Measurements from ENCODE around the gene FOCAD.

FOCAD gene

GRCh38 chr9:20906326-20906725 lies 222.3 kb downstream of the FOCAD start:
- no peak overlapping the region for H3K23ac ChIP-seq (ENCODE audit: low read length)
- H3K4me3 ChIP-seq (ENCODE audit: low read length), result no peak overlapping the region
- no peak for DNase-seq
- H2BK15ac ChIP-seq (replicated peaks; ENCODE audit: low read depth), result no peak overlapping the region
- no peak overlapping the region for H4K8ac ChIP-seq (ENCODE audit: low read depth, low read length)
- H4K5ac ChIP-seq (ENCODE audit: low read length), result no peak overlapping the region
- H2BK5ac ChIP-seq (ENCODE audit: low read length), result no peak overlapping the region
- H2AK5ac ChIP-seq (ENCODE audit: low read length), result no peak overlapping the region
- H3K36me3 ChIP-seq (ENCODE audit: control insufficient read depth, insufficient read depth, low read length), result no peaks in the 10 kb centered on the region
- no peaks in the 10 kb centered on the region for H3K79me1 ChIP-seq (ENCODE audit: low read length)
- H3K79me2 ChIP-seq (ENCODE audit: control insufficient read depth, insufficient read depth, low read length), result no peaks in the 10 kb centered on the region
- no peak overlapping the region for H3K56ac ChIP-seq (ENCODE audit: low read length)
- H3K4me2 ChIP-seq (ENCODE audit: low read length), result no peak overlapping the region
- H3K4ac ChIP-seq (ENCODE audit: low read depth, low read length), result no peak overlapping the region
- no peak overlapping the region for H2BK120ac ChIP-seq (ENCODE audit: low read depth, low read length)
- H3K9ac ChIP-seq (ENCODE audit: low read length), result no peak overlapping the region
- H3K18ac ChIP-seq (ENCODE audit: low read length), result no peak overlapping the region
- peaks cover 2% of the 10 kb centered on the region for H3K4me1 ChIP-seq (ENCODE audit: control insufficient read depth, low read depth, low read length)
- H3K27me3 ChIP-seq (ENCODE audit: insufficient read depth, low read length, poor library complexity), result no peaks in the 10 kb centered on the region
- H3K27ac ChIP-seq (ENCODE audit: low read depth, low read length), result no peak overlapping the region
- WGBS (ENCODE audit: extremely low coverage, insufficient coverage, low lambda C conversion rate), result no CpG with 5 or more reads among the region's 1 CpG

- Histone ChIP-seq H3K79me1 (ENCODE audit: low read length) (no peaks in the 10 kb centered on the region), H4K8ac (ENCODE audit: low read depth, low read length) (no peak overlapping the region), H2BK5ac (ENCODE audit: low read length) (no peak overlapping the region), H3K4me3 (ENCODE audit: low read length) (no peak overlapping the region), H2AK5ac (ENCODE audit: low read length) (no peak overlapping the region), H3K79me2 (ENCODE audit: control insufficient read depth, insufficient read depth, low read length) (no peaks in the 10 kb centered on the region), H3K23ac (ENCODE audit: low read length) (no peak overlapping the region), H3K4ac (ENCODE audit: low read depth, low read length) (no peak overlapping the region), H3K27ac (ENCODE audit: low read depth, low read length) (no peak overlapping the region), H3K56ac (ENCODE audit: low read length) (no peak overlapping the region), H3K4me2 (ENCODE audit: low read length) (no peak overlapping the region), H3K36me3 (ENCODE audit: control insufficient read depth, insufficient read depth, low read length) (no peaks in the 10 kb centered on the region), H2BK15ac (replicated peaks; ENCODE audit: low read depth) (no peak overlapping the region), H4K5ac (ENCODE audit: low read length) (no peak overlapping the region), H3K27me3 (ENCODE audit: insufficient read depth, low read length, poor library complexity) (no peaks in the 10 kb centered on the region), H3K9ac (ENCODE audit: low read length) (no peak overlapping the region), H2BK120ac (ENCODE audit: low read depth, low read length) (no peak overlapping the region), H3K18ac (ENCODE audit: low read length) (no peak overlapping the region), H3K4me1 (ENCODE audit: control insufficient read depth, low read depth, low read length) (peaks cover 2% of the 10 kb centered on the region)
- no peak for DNase-seq
- no CpG with 5 or more reads among the region's 2 CpGs for WGBS (ENCODE audit: extremely low coverage, insufficient coverage, low lambda C conversion rate)
Measured at GRCh38 chr9:20908461-20908860, 224.4 kb downstream of the FOCAD start.

DNA sequence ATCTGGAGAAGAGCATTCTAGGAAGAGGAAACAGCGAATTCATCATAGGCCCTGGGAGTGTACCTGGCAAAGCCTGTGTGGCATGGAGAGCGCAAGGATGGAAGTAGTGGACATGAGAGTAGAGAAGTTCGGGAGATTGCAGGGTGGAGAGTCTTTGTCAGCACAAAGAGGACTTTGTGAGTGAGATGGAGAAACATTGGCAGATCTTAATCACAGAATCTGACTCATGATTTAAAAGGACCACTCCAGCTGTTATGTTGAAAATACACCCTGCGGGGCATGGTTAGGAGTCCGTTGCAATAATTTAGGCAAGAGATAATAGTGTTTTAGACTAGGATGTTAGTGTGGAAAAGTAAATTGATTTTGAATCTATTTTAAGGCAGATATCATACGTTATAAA lies 230.5 kb downstream of the FOCAD start:
- H3K18ac ChIP-seq (ENCODE audit: low read length), result no peak overlapping the region
- no peak overlapping the region for H2BK120ac ChIP-seq (ENCODE audit: low read depth, low read length)
- no peak overlapping the region for H2BK5ac ChIP-seq (ENCODE audit: low read length)
- no peak overlapping the region for H2BK15ac ChIP-seq (replicated peaks; ENCODE audit: low read depth)
- H3K23ac ChIP-seq (ENCODE audit: low read length), result no peak overlapping the region
- no peak for DNase-seq
- H4K8ac ChIP-seq (ENCODE audit: low read depth, low read length), result no peak overlapping the region
- H3K27ac ChIP-seq (ENCODE audit: low read depth, low read length), result no peak overlapping the region
- no peak overlapping the region for H4K5ac ChIP-seq (ENCODE audit: low read length)
- H3K79me2 ChIP-seq (ENCODE audit: control insufficient read depth, insufficient read depth, low read length), result no peaks in the 10 kb centered on the region
- WGBS (ENCODE audit: extremely low coverage, insufficient coverage, low lambda C conversion rate), result 100% methylated on average over 1 of the region's 6 CpGs
- no peaks in the 10 kb centered on the region for H3K36me3 ChIP-seq (ENCODE audit: control insufficient read depth, insufficient read depth, low read length)
- no peak overlapping the region for H3K4me3 ChIP-seq (ENCODE audit: low read length)
- no peaks in the 10 kb centered on the region for H3K4me1 ChIP-seq (ENCODE audit: control insufficient read depth, low read depth, low read length)
- H2AK5ac ChIP-seq (ENCODE audit: low read length), result no peak overlapping the region
- H3K27me3 ChIP-seq (ENCODE audit: insufficient read depth, low read length, poor library complexity), result no peaks in the 10 kb centered on the region
- no peak overlapping the region for H3K4ac ChIP-seq (ENCODE audit: low read depth, low read length)
- no peak overlapping the region for H3K9ac ChIP-seq (ENCODE audit: low read length)
- no peak overlapping the region for H3K4me2 ChIP-seq (ENCODE audit: low read length)
- H3K56ac ChIP-seq (ENCODE audit: low read length), result no peak overlapping the region
- H3K79me1 ChIP-seq (ENCODE audit: low read length), result no peaks in the 10 kb centered on the region

GRCh38 chr9:20921362-20921761 lies 237.3 kb downstream of the FOCAD start:
- Histone ChIP-seq H2BK5ac (ENCODE audit: low read length) (no peak overlapping the region), H3K4me1 (ENCODE audit: control insufficient read depth, low read depth, low read length) (no peaks in the 10 kb centered on the region), H2BK120ac (ENCODE audit: low read depth, low read length) (no peak overlapping the region), H3K27ac (ENCODE audit: low read depth, low read length) (no peak overlapping the region), H3K36me3 (ENCODE audit: control insufficient read depth, insufficient read depth, low read length) (no peaks in the 10 kb centered on the region), H3K23ac (ENCODE audit: low read length) (no peak overlapping the region), H3K4me2 (ENCODE audit: low read length) (no peak overlapping the region), H3K79me1 (ENCODE audit: low read length) (no peaks in the 10 kb centered on the region), H3K4ac (ENCODE audit: low read depth, low read length) (no peak overlapping the region), H2AK5ac (ENCODE audit: low read length) (no peak overlapping the region), H3K56ac (ENCODE audit: low read length) (no peak overlapping the region), H4K5ac (ENCODE audit: low read length) (no peak overlapping the region), H3K27me3 (ENCODE audit: insufficient read depth, low read length, poor library complexity) (no peaks in the 10 kb centered on the region), H3K79me2 (ENCODE audit: control insufficient read depth, insufficient read depth, low read length) (no peaks in the 10 kb centered on the region), H3K9ac (ENCODE audit: low read length) (no peak overlapping the region), H4K8ac (ENCODE audit: low read depth, low read length) (no peak overlapping the region), H3K4me3 (ENCODE audit: low read length) (no peak overlapping the region), H3K18ac (ENCODE audit: low read length) (no peak overlapping the region), H2BK15ac (replicated peaks; ENCODE audit: low read depth) (no peak overlapping the region)
- WGBS (ENCODE audit: extremely low coverage, insufficient coverage, low lambda C conversion rate), result no CpG with 5 or more reads among the region's 1 CpG
- no peak for DNase-seq

GRCh38 chr9:20925256-20926045 lies 241.4 kb downstream of the FOCAD start:
- WGBS (ENCODE audit: extremely low coverage, insufficient coverage, low lambda C conversion rate), result no CpG with 5 or more reads among the region's 1 CpG
- Histone ChIP-seq H3K4me2 (ENCODE audit: low read length) (no peak overlapping the region), H3K27me3 (ENCODE audit: insufficient read depth, low read length, poor library complexity) (no peaks in the 10 kb centered on the region), H3K4ac (ENCODE audit: low read depth, low read length) (no peak overlapping the region), H3K56ac (ENCODE audit: low read length) (no peak overlapping the region), H3K9ac (ENCODE audit: low read length) (no peak overlapping the region), H3K18ac (ENCODE audit: low read length) (no peak overlapping the region), H2BK5ac (ENCODE audit: low read length) (no peak overlapping the region), H3K23ac (ENCODE audit: low read length) (no peak overlapping the region), H2AK5ac (ENCODE audit: low read length) (no peak overlapping the region), H4K8ac (ENCODE audit: low read depth, low read length) (no peak overlapping the region), H3K4me1 (ENCODE audit: control insufficient read depth, low read depth, low read length) (no peaks in the 10 kb centered on the region), H4K5ac (ENCODE audit: low read length) (no peak overlapping the region), H3K36me3 (ENCODE audit: control insufficient read depth, insufficient read depth, low read length) (no peaks in the 10 kb centered on the region), H2BK120ac (ENCODE audit: low read depth, low read length) (no peak overlapping the region), H3K4me3 (ENCODE audit: low read length) (no peak overlapping the region), H2BK15ac (replicated peaks; ENCODE audit: low read depth) (no peak overlapping the region), H3K27ac (ENCODE audit: low read depth, low read length) (no peak overlapping the region), H3K79me2 (ENCODE audit: control insufficient read depth, insufficient read depth, low read length) (no peaks in the 10 kb centered on the region), H3K79me1 (ENCODE audit: low read length) (no peaks in the 10 kb centered on the region)
- no peak for DNase-seq

DNA sequence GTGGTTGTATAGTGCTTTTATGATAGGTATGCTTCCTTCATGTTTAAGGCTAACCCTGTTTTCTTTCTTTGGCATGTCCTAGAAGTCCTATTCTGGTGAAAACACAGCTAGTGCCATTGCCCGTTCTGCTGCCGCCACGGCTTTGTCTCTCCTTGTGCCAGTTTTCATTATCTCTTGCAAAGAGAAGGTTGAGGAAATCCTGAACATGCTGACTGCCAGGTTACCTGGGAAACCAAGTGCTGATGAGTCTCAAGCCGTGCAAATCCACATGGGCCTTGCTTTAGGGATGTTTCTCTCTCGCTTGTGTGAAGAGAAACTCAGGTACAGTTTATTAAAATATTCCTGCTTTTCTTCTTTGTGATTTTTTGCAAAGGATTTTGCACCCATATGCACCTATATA lies 245.2 kb downstream of the FOCAD start:
- H2BK5ac ChIP-seq (ENCODE audit: low read length), result no peak overlapping the region
- no peak overlapping the region for H4K8ac ChIP-seq (ENCODE audit: low read depth, low read length)
- no peaks in the 10 kb centered on the region for H3K79me1 ChIP-seq (ENCODE audit: low read length)
- H3K4me2 ChIP-seq (ENCODE audit: low read length), result no peak overlapping the region
- H3K4me3 ChIP-seq (ENCODE audit: low read length), result no peak overlapping the region
- H3K27me3 ChIP-seq (ENCODE audit: insufficient read depth, low read length, poor library complexity), result no peaks in the 10 kb centered on the region
- H3K4me1 ChIP-seq (ENCODE audit: control insufficient read depth, low read depth, low read length), result no peaks in the 10 kb centered on the region
- peak; percentile 59 for DNase-seq
- H3K23ac ChIP-seq (ENCODE audit: low read length), result no peak overlapping the region
- no peak overlapping the region for H2BK120ac ChIP-seq (ENCODE audit: low read depth, low read length)
- H3K56ac ChIP-seq (ENCODE audit: low read length), result no peak overlapping the region
- no peak overlapping the region for H2BK15ac ChIP-seq (replicated peaks; ENCODE audit: low read depth)
- H3K18ac ChIP-seq (ENCODE audit: low read length), result no peak overlapping the region
- H4K5ac ChIP-seq (ENCODE audit: low read length), result no peak overlapping the region
- no peak overlapping the region for H3K9ac ChIP-seq (ENCODE audit: low read length)
- H3K4ac ChIP-seq (ENCODE audit: low read depth, low read length), result no peak overlapping the region
- no peaks in the 10 kb centered on the region for H3K36me3 ChIP-seq (ENCODE audit: control insufficient read depth, insufficient read depth, low read length)
- WGBS (ENCODE audit: extremely low coverage, insufficient coverage, low lambda C conversion rate), result no CpG with 5 or more reads among the region's 5 CpGs
- no peak overlapping the region for H3K27ac ChIP-seq (ENCODE audit: low read depth, low read length)
- no peak overlapping the region for H2AK5ac ChIP-seq (ENCODE audit: low read length)
- H3K79me2 ChIP-seq (ENCODE audit: control insufficient read depth, insufficient read depth, low read length), result no peaks in the 10 kb centered on the region
